Renal cortex interstitium (tissue), 11 donors: Measurements from ENCODE around the gene GPR152. TPM values are rescaled to one million over a fixed set of nuclear protein-coding genes. Genes with fewer than 3 reads are reported as not detected.
"Not testable (repeated sequence)": the region's sequence is repeated elsewhere in the genome, so short reads cannot be mapped to it uniquely, and the experiment has no call there.

Source experiments
- DNase-seq, 11 donors: peaks; one replicate each; pipeline ENCODE4 v3.0.0-alpha.2; 2013; ENCODE audit warnings: low read depth in 9 of 11, low spot score in 4 of 11; ENCODE audit errors: extremely low read depth in 1 of 11
- polyA plus RNA-seq, 3 donors: library from polyadenylated mRNA; unstranded; fragments of 120-200 nt; gene quantifications; one replicate each; pipeline ENCODE4 v1.2.1, GENCODE V29; 2013; ENCODE audit not compliant: insufficient read length in 3 of 3

Gene GPR152
- polyA plus RNA-seq, 3 donors = not detected

GRCh38 chr11:67490727-67491065 is 38.2 kb upstream of the GPR152 start:
- DNase-seq = no peak

GRCh38 chr11:67489885-67490726 is 37.6 kb upstream of the GPR152 start:
- DNase-seq = no peak

- no peak for DNase-seq
These were observed 36.8 kb upstream of the GPR152 start for GRCh38 chr11:67489203-67489884.

- no peak for DNase-seq
These were observed 34.1 kb upstream of the GPR152 start for GRCh38 chr11:67486481-67487195.

- DNase-seq = not testable (repeated sequence)
These were observed 33.4 kb upstream of the GPR152 start for GRCh38 chr11:67485873-67486361.

GRCh38 chr11:67484847-67485311 is 32.4 kb upstream of the GPR152 start:
- no peak for DNase-seq

- DNase-seq = no peak
These were observed 31.5 kb upstream of the GPR152 start for GRCh38 chr11:67483831-67484665.

GRCh38 chr11:67482827-67483798 is 30.6 kb upstream of the GPR152 start, which contains the start of gene AIP:
TSS of gene AIP (plus strand) at chr11:67483026. CDS start at chr11:67483159, 133 bp downstream.
- peak; percentile 95 to 99 (median 97) for DNase-seq

GRCh38 chr11:67482275-67482826 is 29.8 kb upstream of the GPR152 start:
- no peak for DNase-seq

- DNase-seq = not testable (repeated sequence)
These were observed 25.0 kb upstream of the GPR152 start for GRCh38 chr11:67477344-67478050.

- not testable (repeated sequence) for DNase-seq
These were observed 24.2 kb upstream of the GPR152 start for GRCh38 chr11:67476692-67477091.

GRCh38 chr11:67472882-67473281 is 20.4 kb upstream of the GPR152 start:
- DNase-seq = no peak

- DNase-seq = no peak
These were observed 17.9 kb upstream of the GPR152 start for GRCh38 chr11:67470337-67471002.

- DNase-seq = no peak
These were observed 16.9 kb upstream of the GPR152 start for GRCh38 chr11:67469508-67469811.

GRCh38 chr11:67468759-67469507 is 16.4 kb upstream of the GPR152 start, which contains the start of gene TMEM134:
TSS of gene TMEM134 (minus strand) at chr11:67469251. CDS start at chr11:67469192, 59 bp downstream.
- peak; percentile 61 to 89 (median 86) for DNase-seq

GRCh38 chr11:67468456-67468758 is 15.9 kb upstream of the GPR152 start:
- no peak for DNase-seq
